HUES48 (cell line): Measurements from ENCODE around the gene WNT8B.

Source experiments
- H3K27ac ChIP-seq: one replicate; pipeline ENCODE4 v1.7.0; 2013; ENCODE audit warnings: low read depth, low read length, inconsistent platforms
- H3K27me3 ChIP-seq: 2 replicates; pipeline ENCODE4 v1.6.1; 2013; ENCODE audit warnings: mild to moderate bottlenecking, low read length; ENCODE audit not compliant: control insufficient read depth, insufficient read depth
- H3K36me3 ChIP-seq: 2 replicates; pipeline ENCODE4 v1.6.1; 2013; ENCODE audit warnings: low read length; ENCODE audit not compliant: control insufficient read depth, insufficient read depth
- H3K4me1 ChIP-seq: 2 replicates; pipeline ENCODE4 v1.6.1; 2013; ENCODE audit warnings: mild to moderate bottlenecking, low read length; ENCODE audit not compliant: control insufficient read depth, insufficient read depth
- H3K4me3 ChIP-seq: 2 replicates; pipeline ENCODE4 v1.5.1; 2013; ENCODE audit warnings: mild to moderate bottlenecking, low read depth, low read length
- H3K9ac ChIP-seq: 2 replicates; pipeline ENCODE4 v1.6.1; 2013; ENCODE audit warnings: mild to moderate bottlenecking, low read depth, low read length, moderate library complexity
- H3K9me3 ChIP-seq: 2 replicates; pipeline ENCODE4 v1.6.1; 2013; ENCODE audit warnings: low read length; ENCODE audit not compliant: control insufficient read depth, insufficient read depth

The WNT8B gene

GRCh38 chr10:100483876-100484666, 21.3 kb downstream of the WNT8B start:
- Histone ChIP-seq H3K27ac (no peak overlapping the region), H3K36me3 (no peaks in the 10 kb centered on the region; the same call in 1 of the 2 replicates), H3K4me1 (peaks cover 41% of the 10 kb centered on the region), H3K9me3 (no peaks in the 10 kb centered on the region), H3K4me3 (no peak overlapping the region), H3K27me3 (peaks cover 94% of the 10 kb centered on the region), H3K9ac (no peak overlapping the region)

DNA sequence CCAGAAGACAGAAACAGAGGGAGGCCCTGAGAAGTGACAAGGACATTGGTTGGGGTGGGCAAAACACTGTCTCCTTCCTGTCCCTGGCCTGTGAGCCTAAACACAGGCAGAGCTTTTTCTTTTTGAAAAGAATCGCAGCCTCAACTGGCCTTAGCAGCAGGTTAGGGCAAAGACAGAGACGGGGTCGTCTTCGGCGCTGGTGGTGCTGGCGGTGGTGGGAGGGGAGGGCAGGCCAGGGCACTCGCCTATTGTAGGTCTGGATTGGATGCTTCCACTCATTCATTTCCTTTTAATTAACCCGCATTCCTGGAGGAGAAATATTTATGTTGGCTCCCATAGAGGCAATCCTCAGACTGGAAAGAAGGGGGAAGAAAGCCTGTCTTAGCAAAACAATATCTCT, 22.6 kb downstream of the WNT8B start:
- H3K4me3 ChIP-seq = peak overlapping the region; percentile 22; the same call in 1 of the 2 replicates
- peaks cover 94% of the 10 kb centered on the region for H3K27me3 ChIP-seq
- peak overlapping the region; percentile 56 for H3K27ac ChIP-seq

GRCh38 chr10:100485801-100486495, 23.1 kb downstream of the WNT8B start:
- peaks cover 5% of the 10 kb centered on the region; the same call in 1 of the 2 replicates for H3K36me3 ChIP-seq

More for the DNA sequence above, 22.6 kb downstream of the WNT8B start:
- Histone ChIP-seq H3K9me3 (no peaks in the 10 kb centered on the region), H3K36me3 (peaks cover 5% of the 10 kb centered on the region; the same call in 1 of the 2 replicates), H3K9ac (no peak overlapping the region), H3K4me1 (peaks cover 41% of the 10 kb centered on the region)

GRCh38 chr10:100487529-100487928, 24.7 kb downstream of the WNT8B start:
- Histone ChIP-seq H3K27ac (no peak overlapping the region), H3K27me3 (peaks cover 88% of the 10 kb centered on the region), H3K9ac (no peak overlapping the region), H3K4me1 (peaks cover 35% of the 10 kb centered on the region), H3K36me3 (peaks cover 5% of the 10 kb centered on the region; the same call in 1 of the 2 replicates), H3K9me3 (no peaks in the 10 kb centered on the region), H3K4me3 (no peak overlapping the region)

More at GRCh38 chr10:100485801-100486495, 23.1 kb downstream of the WNT8B start:
- peak overlapping the region; percentile 56 for H3K27ac ChIP-seq
- H3K27me3 ChIP-seq = peaks cover 94% of the 10 kb centered on the region
- 0 out of 2 replicates have a peak overlapping the region, but pooled peaks have one; percentile 22 for H3K4me3 ChIP-seq
- peaks cover 41% of the 10 kb centered on the region for H3K4me1 ChIP-seq
- H3K9me3 ChIP-seq = no peaks in the 10 kb centered on the region
- no peak overlapping the region for H3K9ac ChIP-seq

- Histone ChIP-seq H3K27ac (no peak overlapping the region), H3K4me3 (no peak overlapping the region), H3K36me3 (peaks cover 5% of the 10 kb centered on the region; the same call in 1 of the 2 replicates), H3K4me1 (peaks cover 24% of the 10 kb centered on the region), H3K27me3 (peaks cover 69% of the 10 kb centered on the region), H3K9ac (no peak overlapping the region), H3K9me3 (no peaks in the 10 kb centered on the region)
Measured at GRCh38 chr10:100489396-100489795, 26.6 kb downstream of the WNT8B start.

DNA sequence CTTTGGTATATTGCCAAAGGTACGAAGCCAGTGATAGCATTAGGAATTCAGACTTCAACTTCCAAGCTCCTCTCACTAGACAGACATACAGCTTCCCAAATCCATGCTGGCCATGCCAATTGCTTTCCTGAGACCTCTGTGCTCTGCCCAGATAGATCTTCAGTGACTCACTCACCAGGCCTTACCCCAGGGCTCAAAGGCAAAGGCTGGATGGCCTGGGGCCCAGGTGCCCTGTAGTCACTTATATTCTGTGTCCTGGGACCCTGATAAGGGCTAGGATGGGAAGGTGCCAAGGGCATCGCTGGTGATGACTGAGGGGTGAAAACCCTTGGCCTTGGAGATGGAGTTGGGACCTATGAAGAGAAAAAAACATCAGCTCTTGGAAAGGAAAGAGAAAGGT, 27.7 kb downstream of the WNT8B start:
- Histone ChIP-seq H3K9ac (no peak overlapping the region), H3K4me3 (no peak overlapping the region), H3K27me3 (peaks cover 64% of the 10 kb centered on the region), H3K36me3 (peaks cover 5% of the 10 kb centered on the region; the same call in 1 of the 2 replicates), H3K9me3 (no peaks in the 10 kb centered on the region), H3K4me1 (peaks cover 13% of the 10 kb centered on the region), H3K27ac (no peak overlapping the region)

DNA sequence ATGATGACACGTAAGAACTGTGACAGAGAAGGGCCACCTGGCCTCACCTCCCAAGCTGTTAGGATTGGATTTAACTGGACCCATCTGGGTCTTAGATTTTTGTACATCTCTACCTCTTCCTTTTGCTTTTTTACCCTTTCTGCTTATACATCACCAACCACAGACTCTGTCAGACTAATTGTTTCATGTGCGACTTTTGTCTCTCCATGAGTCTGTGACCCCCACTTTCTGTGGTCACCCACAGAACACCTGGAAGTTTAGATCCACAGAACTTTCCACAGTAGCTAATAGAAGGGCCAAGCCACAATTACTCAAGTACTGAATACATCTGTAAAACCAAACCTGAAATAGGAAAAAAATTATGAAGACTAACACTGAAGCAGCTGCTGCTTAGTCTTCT, 33.8 kb downstream of the WNT8B start:
- no peaks in the 10 kb centered on the region for H3K9me3 ChIP-seq
- H3K4me1 ChIP-seq = no peaks in the 10 kb centered on the region
- no peaks in the 10 kb centered on the region; the same call in 1 of the 2 replicates for H3K36me3 ChIP-seq
- no peak overlapping the region for H3K27ac ChIP-seq
- peaks cover 16% of the 10 kb centered on the region for H3K27me3 ChIP-seq
- no peak overlapping the region for H3K9ac ChIP-seq
- H3K4me3 ChIP-seq = no peak overlapping the region

DNA sequence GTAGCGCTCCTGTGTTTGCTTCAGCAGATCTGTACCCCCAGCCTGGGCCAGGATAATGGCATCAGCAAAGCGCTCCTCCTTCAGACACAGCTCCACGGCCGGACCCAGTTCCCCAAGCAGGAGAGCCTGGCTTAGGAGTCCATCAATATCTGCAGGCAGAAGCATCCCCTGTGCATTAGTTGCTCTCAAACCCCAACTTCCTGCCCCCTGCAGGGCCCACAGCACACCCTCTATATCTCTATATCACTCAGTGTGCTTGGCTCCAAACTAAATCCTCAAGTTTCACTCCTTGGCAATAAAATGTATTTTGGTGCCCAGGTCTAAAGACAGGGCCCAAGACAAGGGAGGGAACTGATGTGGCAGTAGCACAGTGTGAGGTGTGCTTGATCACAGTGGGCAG, 35.2 kb downstream of the WNT8B start:
- Histone ChIP-seq H3K27me3 (peaks cover 10% of the 10 kb centered on the region; the same call in 1 of the 2 replicates), H3K4me3 (no peak overlapping the region), H3K9ac (no peak overlapping the region), H3K36me3 (no peaks in the 10 kb centered on the region; the same call in 1 of the 2 replicates), H3K9me3 (no peaks in the 10 kb centered on the region), H3K4me1 (no peaks in the 10 kb centered on the region), H3K27ac (no peak overlapping the region)

GRCh38 chr10:100501423-100501822, 38.6 kb downstream of the WNT8B start:
- H3K4me1 ChIP-seq = no peaks in the 10 kb centered on the region
- no peak overlapping the region for H3K9ac ChIP-seq
- no peak overlapping the region for H3K27ac ChIP-seq
- no peaks in the 10 kb centered on the region; the same call in 1 of the 2 replicates for H3K36me3 ChIP-seq
- no peak overlapping the region for H3K4me3 ChIP-seq
- H3K9me3 ChIP-seq = no peaks in the 10 kb centered on the region
- H3K27me3 ChIP-seq = no peaks in the 10 kb centered on the region; the same call in none of the 2 replicates

- H3K27me3 ChIP-seq = no peaks in the 10 kb centered on the region; the same call in none of the 2 replicates
- no peaks in the 10 kb centered on the region for H3K4me1 ChIP-seq
- no peaks in the 10 kb centered on the region for H3K9me3 ChIP-seq
- H3K27ac ChIP-seq = no peak overlapping the region
- H3K36me3 ChIP-seq = no peaks in the 10 kb centered on the region
- no peak overlapping the region for H3K9ac ChIP-seq
- H3K4me3 ChIP-seq = no peak overlapping the region
Measured at GRCh38 chr10:100502926-100503494, 40.2 kb downstream of the WNT8B start.
